GM12891 (cell line): ENCODE measurements around the gene FOXO3.

ENCODE experiments used
- POLR2A ChIP-seq: IDR thresholded peaks from 2 replicates; pipeline ENCODE4 v1.6.1; 2011; ENCODE audit warnings: low read depth, low read length, control low read depth
- TAF1 ChIP-seq: IDR thresholded peaks from 2 replicates; pipeline ENCODE4 v1.6.1; 2011; ENCODE audit warnings: low read depth, low read length, control low read depth

DNA sequence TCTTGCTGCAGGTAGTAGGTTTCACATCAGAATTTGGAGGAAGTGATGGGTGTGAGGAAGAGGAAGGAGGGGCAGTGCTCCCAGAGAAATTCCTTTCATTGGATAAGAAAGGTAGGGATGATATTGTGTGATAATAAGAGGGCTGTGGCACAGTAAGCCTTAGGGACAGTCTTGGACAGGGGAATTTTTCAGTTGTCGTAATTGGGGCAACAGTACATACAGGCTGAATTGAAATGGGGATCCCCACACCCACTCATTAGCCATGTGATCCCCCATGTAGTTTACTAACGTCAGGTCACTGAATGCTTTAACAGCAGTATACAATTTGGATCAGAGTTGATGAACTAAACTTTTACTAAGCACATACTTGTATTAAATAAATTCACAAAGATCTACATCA lies 79.4 kb downstream of the FOXO3 start:
- no peak for TF ChIP-seq POLR2A
- no peak for TF ChIP-seq TAF1
